Measurements from ENCODE around the gene HMG20B. TPM values are rescaled to one million over a fixed set of nuclear protein-coding genes. Genes with fewer than 3 reads are reported as not detected.
A peak's percentile ranks its signal among the peaks of the same experiment; 100 is the strongest.

The HMG20B gene
- total RNA-seq, 2 experiments from 2014 or later, result 68.1 to 78.5 TPM

GRCh38 chr19:3549816-3550215 lies 22.9 kb upstream of the HMG20B start:
- no peaks in the 10 kb centered on the region for H3K9me3 Mint-ChIP-seq
- no peaks in the 10 kb centered on the region for H3K27me3 Mint-ChIP-seq
- H3K36me3 Mint-ChIP-seq, result peaks cover 8% of the 10 kb centered on the region
- H3K27ac Mint-ChIP-seq, result no peak overlapping the region
- ChIA-PET POLR2A (no interaction called here), CTCF (no interaction called here)
- intact Hi-C loops (cut with micrococcal nuclease), result no loop called here
- no peak for DNase-seq
- no peak overlapping the region for H3K4me3 Mint-ChIP-seq
- peaks cover 25% of the 10 kb centered on the region for H3K4me1 Mint-ChIP-seq (ENCODE audit: low read depth)

- Mint-ChIP-seq H3K27ac (no peak overlapping the region), H3K27me3 (no peaks in the 10 kb centered on the region), H3K4me3 (no peak overlapping the region), H3K4me1 (ENCODE audit: low read depth) (peaks cover 32% of the 10 kb centered on the region), H3K36me3 (no peaks in the 10 kb centered on the region), H3K9me3 (no peaks in the 10 kb centered on the region)
- ChIA-PET POLR2A (no interaction called here), CTCF (no interaction called here)
- intact Hi-C loops (cut with micrococcal nuclease), result no loop called here
- DNase-seq, result no peak
Observed at GRCh38 chr19:3550947-3551791, 21.6 kb upstream of the HMG20B start.

GRCh38 chr19:3551792-3552095 lies 21.0 kb upstream of the HMG20B start:
- no peaks in the 10 kb centered on the region for H3K36me3 Mint-ChIP-seq
- no peaks in the 10 kb centered on the region for H3K27me3 Mint-ChIP-seq
- H3K9me3 Mint-ChIP-seq, result no peaks in the 10 kb centered on the region
- ChIA-PET CTCF (no interaction called here), POLR2A (no interaction called here)
- no peak overlapping the region for H3K4me3 Mint-ChIP-seq
- DNase-seq, result no peak
- H3K27ac Mint-ChIP-seq, result peak overlapping the region; percentile 34
- intact Hi-C loops (cut with micrococcal nuclease), result no loop called here
- H3K4me1 Mint-ChIP-seq (ENCODE audit: low read depth), result peaks cover 38% of the 10 kb centered on the region

GRCh38 chr19:3554254-3555083 lies 18.3 kb upstream of the HMG20B start:
- H3K27me3 Mint-ChIP-seq, result no peaks in the 10 kb centered on the region
- no peaks in the 10 kb centered on the region for H3K9me3 Mint-ChIP-seq
- DNase-seq, result peak; percentile 54
- intact Hi-C loops (cut with micrococcal nuclease), result loop anchor here (5.0 kb wide), 1 partner anchor 73 kb away; the partner anchor contains the start of gene CACTIN
- H3K36me3 Mint-ChIP-seq, result no peaks in the 10 kb centered on the region
- peak overlapping the region; percentile 87 for H3K4me3 Mint-ChIP-seq
- POLR2A ChIA-PET, result interaction anchor here (1.0 to 1.8 kb wide), 4 partner anchors 9 to 136 kb away, joined by 3 to 6 read pairs (median 4); no protein-coding TSS in a partner anchor
- CTCF ChIA-PET, result interaction anchor here (0.9 to 2.3 kb wide), 5 partner anchors 10 to 113 kb away, joined by 3 to 18 read pairs (median 3); partner anchors contain the start of genes GIPC3 and TEKTIP1
- peaks cover 44% of the 10 kb centered on the region for H3K4me1 Mint-ChIP-seq (ENCODE audit: low read depth)
- H3K27ac Mint-ChIP-seq, result peak overlapping the region; percentile 92

- DNase-seq, result no peak
- intact Hi-C loops (cut with micrococcal nuclease), result loop anchor here (2.0 to 5.0 kb wide), 2 partner anchors 49 to 71 kb away; partner anchors contain the start of genes CACTIN and FZR1
- ChIA-PET POLR2A (interaction anchor here (1.8 to 2.2 kb wide), 2 partner anchors 10 to 49 kb away, joined by 6 to 9 read pairs; no protein-coding TSS in a partner anchor), CTCF (interaction anchor here (0.6 to 4.0 kb wide), 10 partner anchors 10 to 585 kb away, joined by 3 to 39 read pairs (median 5); partner anchors contain the start of genes DOHH and GIPC3)
- Mint-ChIP-seq H3K36me3 (no peaks in the 10 kb centered on the region), H3K9me3 (no peaks in the 10 kb centered on the region), H3K27ac (peak overlapping the region; percentile 76), H3K4me3 (peak overlapping the region; percentile 87), H3K27me3 (no peaks in the 10 kb centered on the region), H3K4me1 (ENCODE audit: low read depth) (peaks cover 44% of the 10 kb centered on the region)
Observed at GRCh38 chr19:3555653-3556422, 16.9 kb upstream of the HMG20B start.

DNA sequence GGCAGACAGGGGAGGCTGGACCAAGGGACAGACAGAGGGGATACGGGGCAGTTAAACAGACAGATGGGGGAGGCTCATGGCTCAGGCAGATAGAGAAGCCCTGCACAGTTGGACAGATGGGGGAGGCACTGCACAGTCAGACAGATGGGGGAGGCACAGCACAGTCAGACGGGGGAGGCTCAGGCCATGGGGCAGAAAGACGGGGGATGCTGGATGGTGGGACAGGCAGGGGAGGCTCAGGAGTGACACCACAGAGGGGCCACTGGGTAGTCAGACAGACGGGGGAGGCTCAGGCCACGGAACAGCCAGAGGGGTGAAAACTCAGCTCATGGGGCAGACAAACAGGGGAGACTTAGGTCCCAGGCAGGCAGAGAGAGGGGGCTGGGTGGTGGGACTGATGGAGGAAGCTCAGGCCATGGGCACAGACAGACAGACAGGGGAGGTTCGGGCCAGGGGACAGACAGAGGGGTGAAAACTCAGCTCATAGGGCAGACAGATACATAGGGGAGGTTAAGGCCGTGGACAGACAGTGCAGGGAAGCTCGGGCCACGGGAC lies 16.2 kb upstream of the HMG20B start:
- intact Hi-C loops (cut with micrococcal nuclease), result loop anchor here (2.0 to 5.0 kb wide), 2 partner anchors 50 to 71 kb away; partner anchors contain the start of genes CACTIN and FZR1
- peak; percentile 22 for DNase-seq
- Mint-ChIP-seq H3K4me1 (ENCODE audit: low read depth) (peaks cover 43% of the 10 kb centered on the region), H3K27me3 (no peaks in the 10 kb centered on the region), H3K36me3 (no peaks in the 10 kb centered on the region), H3K4me3 (peak overlapping the region; percentile 87), H3K9me3 (no peaks in the 10 kb centered on the region), H3K27ac (peak overlapping the region; percentile 76)
- CTCF ChIA-PET, result interaction anchor here (0.6 to 4.0 kb wide), 9 partner anchors 10 to 584 kb away, joined by 3 to 39 read pairs (median 4); partner anchors contain the start of genes DOHH and GIPC3
- POLR2A ChIA-PET, result interaction anchor here (2.2 kb wide), 1 partner anchor 11 kb away, joined by 9 read pairs; no protein-coding TSS in a partner anchor

DNA sequence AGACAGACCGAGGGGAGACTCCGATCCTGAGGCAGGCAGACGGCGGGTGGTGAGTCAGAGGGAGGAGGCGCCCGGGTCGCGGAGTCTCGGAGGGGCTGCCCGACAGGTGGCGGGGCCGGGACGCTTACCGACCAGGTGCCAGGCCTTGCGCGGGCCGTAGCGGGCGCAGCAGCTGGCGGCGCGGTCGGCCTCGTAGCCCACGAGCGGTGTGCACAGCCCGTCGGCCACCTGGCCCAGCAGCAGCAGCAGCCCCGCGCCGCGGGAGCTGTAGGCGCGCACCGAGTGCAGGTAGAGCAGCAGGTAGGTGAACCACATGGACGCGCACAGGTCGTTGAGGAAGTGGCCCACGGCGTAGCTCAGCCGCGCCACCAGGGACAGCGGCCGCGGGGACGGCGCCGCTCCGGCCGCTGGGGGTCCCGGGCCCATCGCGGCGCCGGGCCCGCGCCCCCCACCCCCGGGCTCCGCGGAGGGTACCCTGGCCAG lies 15.7 kb upstream of the HMG20B start:
- Mint-ChIP-seq H3K4me1 (ENCODE audit: low read depth) (peaks cover 38% of the 10 kb centered on the region), H3K27me3 (no peaks in the 10 kb centered on the region), H3K9me3 (no peaks in the 10 kb centered on the region), H3K36me3 (no peaks in the 10 kb centered on the region), H3K4me3 (peak overlapping the region; percentile 87), H3K27ac (peak overlapping the region; percentile 76)
- DNase-seq, result peak; percentile 80
- POLR2A ChIA-PET, result interaction anchor here (2.2 kb wide), 1 partner anchor 12 kb away, joined by 9 read pairs; no protein-coding TSS in a partner anchor
- intact Hi-C loops (cut with micrococcal nuclease), result loop anchor here (1.0 to 5.0 kb wide), 3 partner anchors 15 to 70 kb away; partner anchors contain the start of genes CACTIN, FZR1 and HMG20B
- CTCF ChIA-PET, result interaction anchor here (0.7 to 4.0 kb wide), 7 partner anchors 11 to 583 kb away, joined by 3 to 39 read pairs (median 4); partner anchors contain the start of genes DOHH and GIPC3

DNA sequence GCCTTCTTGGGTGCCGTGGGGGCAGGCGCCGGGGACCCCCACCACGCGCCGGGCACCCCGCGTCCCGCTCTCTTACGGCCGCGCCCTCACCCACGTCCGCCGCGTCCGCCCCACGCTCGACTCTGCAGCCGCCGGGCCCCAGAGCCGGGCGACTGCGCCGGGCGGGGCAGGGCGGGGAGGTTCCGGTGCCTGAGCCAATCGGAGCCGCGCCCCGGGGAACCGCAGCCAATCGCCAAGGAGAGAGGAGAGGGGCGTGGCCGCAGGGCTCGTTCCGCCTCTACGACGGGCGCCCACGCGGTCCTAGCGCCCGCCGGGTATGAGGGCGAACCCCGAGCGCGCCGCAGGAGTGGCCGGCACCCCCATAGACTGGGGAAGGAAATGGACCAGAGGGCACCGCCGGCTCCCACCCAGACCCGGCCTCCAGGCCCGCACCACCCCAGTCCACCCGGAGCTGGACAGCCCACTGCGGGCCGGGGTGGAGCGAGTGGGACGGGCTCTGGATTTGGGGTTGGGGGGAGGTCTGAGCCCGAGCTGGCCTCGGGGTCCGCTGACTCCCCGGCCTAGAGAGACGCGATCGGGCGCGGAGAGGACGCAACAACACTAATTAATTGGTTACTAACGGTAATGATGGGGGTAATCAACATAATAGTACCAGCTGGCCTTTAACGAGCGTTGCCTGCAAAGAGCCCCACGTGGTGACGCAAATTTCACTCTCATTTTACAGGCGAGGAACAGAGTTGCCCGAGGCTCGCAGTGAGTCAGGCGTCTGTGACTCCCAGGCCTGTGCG lies 15.1 kb upstream of the HMG20B start, which contains the start of gene MFSD12:
TSS of gene MFSD12 (minus strand) at position 126 of the 788 bp plus-strand sequence. CDS start 183 bp downstream, outside the sequence.
- peak within 1 kb of the TSS; percentile 87 for H3K4me3 Mint-ChIP-seq
- H3K9me3 Mint-ChIP-seq, result no peaks in the 10 kb centered on the region
- POLR2A ChIA-PET, result interaction anchor here (2.2 kb wide), 1 partner anchor 12 kb away, joined by 9 read pairs; no protein-coding TSS in a partner anchor
- peak; percentile 96 for DNase-seq
- peaks cover 36% of the 10 kb centered on the region for H3K4me1 Mint-ChIP-seq (ENCODE audit: low read depth)
- intact Hi-C loops (cut with micrococcal nuclease), result loop anchor here (1.0 to 5.0 kb wide), 3 partner anchors 15 to 70 kb away; partner anchors contain the start of genes CACTIN, FZR1 and HMG20B
- CTCF ChIA-PET, result interaction anchor here (1.2 to 4.0 kb wide), 3 partner anchors 12 to 28 kb away, joined by 3 to 39 read pairs (median 5); partner anchors contain the start of gene GIPC3
- H3K27ac Mint-ChIP-seq, result peak within 1 kb of the TSS; percentile 76
- no peaks in the 10 kb centered on the region for H3K36me3 Mint-ChIP-seq
- no peaks in the 10 kb centered on the region for H3K27me3 Mint-ChIP-seq

GRCh38 chr19:3563709-3564524 lies 8.8 kb upstream of the HMG20B start:
- intact Hi-C loops (cut with micrococcal nuclease), result no loop called here
- Mint-ChIP-seq H3K36me3 (no peaks in the 10 kb centered on the region), H3K4me1 (ENCODE audit: low read depth) (no peaks in the 10 kb centered on the region), H3K27ac (no peak overlapping the region), H3K27me3 (no peaks in the 10 kb centered on the region), H3K4me3 (no peak overlapping the region), H3K9me3 (no peaks in the 10 kb centered on the region)
- no peak for DNase-seq
- ChIA-PET POLR2A (no interaction called here), CTCF (interaction anchor here (1.3 kb wide), 1 partner anchor 21 kb away, joined by 3 read pairs; the partner anchor contains the start of gene GIPC3)

Measured in activated CD4-positive, alpha-beta memory T cell treated with anti-CD3 and anti-CD28 coated beads for 36 hours (primary cell).